ENCODE results near the gene PIRT.

DNA sequence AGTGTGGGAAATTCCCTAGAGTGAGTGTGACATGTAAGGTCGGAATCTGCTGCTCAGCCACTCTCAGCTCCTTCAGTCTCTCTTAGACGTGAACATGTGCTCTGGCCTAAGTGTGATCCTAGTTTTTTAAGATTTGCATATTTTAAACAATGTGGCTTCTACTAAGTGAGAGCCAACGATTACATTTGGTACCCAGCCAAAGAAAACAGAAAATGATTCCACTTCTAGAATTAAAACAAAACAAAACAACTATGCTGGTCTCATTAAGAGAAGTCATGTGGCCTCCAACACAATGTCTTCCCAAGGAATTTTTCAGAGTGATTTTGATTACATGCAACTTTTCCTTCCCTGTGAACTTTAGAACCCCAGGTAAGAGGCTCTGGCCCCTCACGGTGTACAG, 44.1 kb downstream of the PIRT start:
- TF ChIP-seq, protein P1, sequence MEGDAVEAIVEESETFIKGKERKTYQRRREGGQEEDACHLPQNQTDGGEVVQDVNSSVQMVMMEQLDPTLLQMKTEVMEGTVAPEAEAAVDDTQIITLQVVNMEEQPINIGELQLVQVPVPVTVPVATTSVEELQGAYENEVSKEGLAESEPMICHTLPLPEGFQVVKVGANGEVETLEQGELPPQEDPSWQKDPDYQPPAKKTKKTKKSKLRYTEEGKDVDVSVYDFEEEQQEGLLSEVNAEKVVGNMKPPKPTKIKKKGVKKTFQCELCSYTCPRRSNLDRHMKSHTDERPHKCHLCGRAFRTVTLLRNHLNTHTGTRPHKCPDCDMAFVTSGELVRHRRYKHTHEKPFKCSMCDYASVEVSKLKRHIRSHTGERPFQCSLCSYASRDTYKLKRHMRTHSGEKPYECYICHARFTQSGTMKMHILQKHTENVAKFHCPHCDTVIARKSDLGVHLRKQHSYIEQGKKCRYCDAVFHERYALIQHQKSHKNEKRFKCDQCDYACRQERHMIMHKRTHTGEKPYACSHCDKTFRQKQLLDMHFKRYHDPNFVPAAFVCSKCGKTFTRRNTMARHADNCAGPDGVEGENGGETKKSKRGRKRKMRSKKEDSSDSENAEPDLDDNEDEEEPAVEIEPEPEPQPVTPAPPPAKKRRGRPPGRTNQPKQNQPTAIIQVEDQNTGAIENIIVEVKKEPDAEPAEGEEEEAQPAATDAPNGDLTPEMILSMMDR (IDR thresholded peaks at IDR 0.05), result no peak
- no peak for TF ChIP-seq POLR2A (IDR thresholded peaks at IDR 0.05)
